Measurements from ENCODE around the gene HTT. TPM values are rescaled to one million over a fixed set of nuclear protein-coding genes. Genes with fewer than 3 reads are reported as not detected.
"Not testable (repeated sequence)": the region's sequence is repeated elsewhere in the genome, so short reads cannot be mapped to it uniquely, and the experiment has no call there.

Gene HTT
- total RNA-seq, 1 experiment from 2014 or later, result 17.2 TPM

DNA sequence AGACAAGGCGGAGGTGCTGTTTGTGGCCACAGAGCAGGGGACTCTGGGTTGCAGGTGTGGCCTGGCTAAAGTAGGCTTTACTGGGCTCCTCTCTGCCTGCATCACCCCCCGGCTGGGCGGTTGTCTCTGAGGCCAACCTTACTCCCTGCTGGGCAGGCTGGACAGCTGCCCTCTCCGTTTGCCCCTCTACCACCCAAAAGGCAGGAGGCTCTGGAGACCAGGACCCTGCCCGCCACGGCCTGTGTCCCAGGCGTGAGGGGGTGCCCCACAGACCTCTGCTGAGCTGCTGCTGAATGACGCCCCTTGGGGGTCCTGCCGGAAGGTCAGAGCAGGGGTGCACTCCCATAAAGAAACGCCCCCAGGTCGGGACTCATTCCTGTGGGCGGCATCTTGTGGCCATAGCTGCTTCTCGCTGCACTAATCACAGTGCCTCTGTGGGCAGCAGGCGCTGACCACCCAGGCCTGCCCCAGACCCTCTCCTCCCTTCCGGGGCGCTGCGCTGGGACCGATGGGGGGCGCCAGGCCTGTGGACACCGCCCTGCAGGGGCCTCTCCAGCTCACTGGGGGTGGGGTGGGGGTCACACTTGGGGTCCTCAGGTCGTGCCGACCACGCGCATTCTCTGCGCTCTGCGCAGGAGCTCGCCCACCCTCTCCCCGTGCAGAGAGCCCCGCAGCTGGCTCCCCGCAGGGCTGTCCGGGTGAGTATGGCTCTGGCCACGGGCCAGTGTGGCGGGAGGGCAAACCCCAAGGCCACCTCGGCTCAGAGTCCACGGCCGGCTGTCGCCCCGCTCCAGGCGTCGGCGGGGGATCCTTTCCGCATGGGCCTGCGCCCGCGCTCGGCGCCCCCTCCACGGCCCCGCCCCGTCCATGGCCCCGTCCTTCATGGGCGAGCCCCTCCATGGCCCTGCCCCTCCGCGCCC, 1.1 kb upstream of the HTT start:
- DNase-seq (ENCODE audit: low read depth, low spot score), result no peak
- in situ Hi-C loops (cut with HindIII; ENCODE audit: low pct_unique_long_range_greater_than_20kb, low sequenced_read_pairs), result no loop called here

DNA sequence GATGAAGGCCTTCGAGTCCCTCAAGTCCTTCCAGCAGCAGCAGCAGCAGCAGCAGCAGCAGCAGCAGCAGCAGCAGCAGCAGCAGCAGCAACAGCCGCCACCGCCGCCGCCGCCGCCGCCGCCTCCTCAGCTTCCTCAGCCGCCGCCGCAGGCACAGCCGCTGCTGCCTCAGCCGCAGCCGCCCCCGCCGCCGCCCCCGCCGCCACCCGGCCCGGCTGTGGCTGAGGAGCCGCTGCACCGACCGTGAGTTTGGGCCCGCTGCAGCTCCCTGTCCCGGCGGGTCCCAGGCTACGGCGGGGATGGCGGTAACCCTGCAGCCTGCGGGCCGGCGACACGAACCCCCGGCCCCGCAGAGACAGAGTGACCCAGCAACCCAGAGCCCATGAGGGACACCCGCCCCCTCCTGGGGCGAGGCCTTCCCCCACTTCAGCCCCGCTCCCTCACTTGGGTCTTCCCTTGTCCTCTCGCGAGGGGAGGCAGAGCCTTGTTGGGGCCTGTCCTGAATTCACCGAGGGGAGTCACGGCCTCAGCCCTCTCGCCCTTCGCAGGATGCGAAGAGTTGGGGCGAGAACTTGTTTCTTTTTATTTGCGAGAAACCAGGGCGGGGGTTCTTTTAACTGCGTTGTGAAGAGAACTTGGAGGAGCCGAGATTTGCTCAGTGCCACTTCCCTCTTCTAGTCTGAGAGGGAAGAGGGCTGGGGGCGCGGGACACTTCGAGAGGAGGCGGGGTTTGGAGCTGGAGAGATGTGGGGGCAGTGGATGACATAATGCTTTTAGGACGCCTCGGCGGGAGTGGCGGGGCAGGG, 568 bp downstream of the HTT start:
- peak; percentile 54 for DNase-seq (ENCODE audit: low read depth, low spot score)
- in situ Hi-C loops (cut with HindIII; ENCODE audit: low pct_unique_long_range_greater_than_20kb, low sequenced_read_pairs), result no loop called here

DNA sequence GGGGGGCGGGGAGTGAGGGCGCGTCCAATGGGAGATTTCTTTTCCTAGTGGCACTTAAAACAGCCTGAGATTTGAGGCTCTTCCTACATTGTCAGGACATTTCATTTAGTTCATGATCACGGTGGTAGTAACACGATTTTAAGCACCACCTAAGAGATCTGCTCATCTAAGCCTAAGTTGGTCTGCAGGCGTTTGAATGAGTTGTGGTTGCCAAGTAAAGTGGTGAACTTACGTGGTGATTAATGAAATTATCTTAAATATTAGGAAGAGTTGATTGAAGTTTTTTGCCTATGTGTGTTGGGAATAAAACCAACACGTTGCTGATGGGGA, 1.1 kb downstream of the HTT start:
- in situ Hi-C loops (cut with HindIII; ENCODE audit: low pct_unique_long_range_greater_than_20kb, low sequenced_read_pairs), result no loop called here
- no peak for DNase-seq (ENCODE audit: low read depth, low spot score)

DNA sequence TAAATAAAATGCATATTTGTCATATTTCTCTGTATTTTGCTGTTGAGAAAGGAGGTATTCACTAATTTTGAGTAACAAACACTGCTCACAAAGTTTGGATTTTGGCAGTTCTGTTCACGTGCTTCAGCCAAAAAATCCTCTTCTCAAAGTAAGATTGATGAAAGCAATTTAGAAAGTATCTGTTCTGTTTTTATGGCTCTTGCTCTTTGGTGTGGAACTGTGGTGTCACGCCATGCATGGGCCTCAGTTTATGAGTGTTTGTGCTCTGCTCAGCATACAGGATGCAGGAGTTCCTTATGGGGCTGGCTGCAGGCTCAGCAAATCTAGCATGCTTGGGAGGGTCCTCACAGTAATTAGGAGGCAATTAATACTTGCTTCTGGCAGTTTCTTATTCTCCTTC, 3.3 kb downstream of the HTT start:
- in situ Hi-C loops (cut with HindIII; ENCODE audit: low pct_unique_long_range_greater_than_20kb, low sequenced_read_pairs), result no loop called here
- DNase-seq (ENCODE audit: low read depth, low spot score), result no peak

DNA sequence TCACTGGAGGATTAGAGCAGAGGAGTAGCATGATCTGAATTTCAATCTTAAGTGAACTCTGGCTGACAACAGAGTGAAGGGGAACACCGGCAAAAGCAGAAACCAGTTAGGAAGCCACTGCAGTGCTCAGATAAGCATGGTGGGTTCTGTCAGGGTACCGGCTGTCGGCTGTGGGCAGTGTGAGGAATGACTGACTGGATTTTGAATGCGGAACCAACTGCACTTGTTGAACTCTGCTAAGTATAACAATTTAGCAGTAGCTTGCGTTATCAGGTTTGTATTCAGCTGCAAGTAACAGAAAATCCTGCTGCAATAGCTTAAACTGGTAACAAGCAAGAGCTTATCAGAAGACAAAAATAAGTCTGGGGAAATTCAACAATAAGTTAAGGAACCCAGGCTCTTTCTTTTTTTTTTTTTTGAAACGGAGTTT, 5.2 kb downstream of the HTT start:
- DNase-seq (ENCODE audit: low read depth, low spot score), result no peak
- in situ Hi-C loops (cut with HindIII; ENCODE audit: low pct_unique_long_range_greater_than_20kb, low sequenced_read_pairs), result no loop called here

DNA sequence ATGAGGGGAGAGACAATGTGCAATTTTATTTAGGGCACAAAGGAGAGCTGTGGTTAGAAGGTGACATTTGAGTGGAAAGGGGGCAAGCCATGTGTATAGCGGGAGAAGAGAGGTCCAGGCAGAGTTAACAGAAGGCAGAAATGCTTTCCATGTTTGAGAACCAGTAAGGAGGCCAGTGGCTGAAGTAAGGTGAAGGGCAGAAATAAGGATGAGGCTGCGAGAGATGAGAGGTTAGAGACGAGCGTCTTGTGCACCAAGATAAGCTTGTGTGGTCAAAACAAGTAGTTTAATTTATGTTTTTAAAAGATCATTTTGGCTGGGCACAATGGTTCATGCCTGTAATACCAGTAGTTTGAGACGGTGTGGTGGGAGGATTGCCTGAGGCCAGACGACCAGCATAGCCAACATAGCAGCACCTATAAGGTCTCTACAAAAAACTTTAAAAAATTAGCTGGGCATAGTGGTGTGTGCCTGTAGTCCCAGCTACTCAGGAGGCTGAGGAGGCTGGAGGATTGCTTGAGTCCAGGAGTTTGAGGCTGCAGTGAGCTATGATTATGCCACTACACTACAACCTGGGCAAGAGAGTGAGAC, 8.5 kb downstream of the HTT start:
- DNase-seq (ENCODE audit: low read depth, low spot score), result no peak
- in situ Hi-C loops (cut with HindIII; ENCODE audit: low pct_unique_long_range_greater_than_20kb, low sequenced_read_pairs), result no loop called here

DNA sequence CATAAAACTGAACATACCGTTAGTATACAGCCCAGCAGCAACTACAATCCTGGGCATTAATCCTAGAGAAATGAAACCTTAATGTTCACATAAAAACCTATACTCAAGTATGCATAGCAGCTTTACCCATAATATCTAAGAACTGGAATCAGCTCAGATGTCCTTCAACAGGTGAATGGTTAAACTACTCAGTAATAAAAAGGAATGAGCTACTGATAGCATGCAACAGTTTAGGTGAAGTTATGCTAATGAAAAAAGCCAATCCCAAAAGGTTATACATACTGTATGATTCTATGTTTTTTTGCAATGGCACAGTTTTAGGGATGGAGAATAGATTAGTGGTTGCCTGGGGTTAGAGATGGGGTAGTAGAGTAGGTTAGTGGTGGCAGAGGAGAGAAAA, 9.3 kb downstream of the HTT start:
- in situ Hi-C loops (cut with HindIII; ENCODE audit: low pct_unique_long_range_greater_than_20kb, low sequenced_read_pairs), result no loop called here
- DNase-seq (ENCODE audit: low read depth, low spot score), result no peak

DNA sequence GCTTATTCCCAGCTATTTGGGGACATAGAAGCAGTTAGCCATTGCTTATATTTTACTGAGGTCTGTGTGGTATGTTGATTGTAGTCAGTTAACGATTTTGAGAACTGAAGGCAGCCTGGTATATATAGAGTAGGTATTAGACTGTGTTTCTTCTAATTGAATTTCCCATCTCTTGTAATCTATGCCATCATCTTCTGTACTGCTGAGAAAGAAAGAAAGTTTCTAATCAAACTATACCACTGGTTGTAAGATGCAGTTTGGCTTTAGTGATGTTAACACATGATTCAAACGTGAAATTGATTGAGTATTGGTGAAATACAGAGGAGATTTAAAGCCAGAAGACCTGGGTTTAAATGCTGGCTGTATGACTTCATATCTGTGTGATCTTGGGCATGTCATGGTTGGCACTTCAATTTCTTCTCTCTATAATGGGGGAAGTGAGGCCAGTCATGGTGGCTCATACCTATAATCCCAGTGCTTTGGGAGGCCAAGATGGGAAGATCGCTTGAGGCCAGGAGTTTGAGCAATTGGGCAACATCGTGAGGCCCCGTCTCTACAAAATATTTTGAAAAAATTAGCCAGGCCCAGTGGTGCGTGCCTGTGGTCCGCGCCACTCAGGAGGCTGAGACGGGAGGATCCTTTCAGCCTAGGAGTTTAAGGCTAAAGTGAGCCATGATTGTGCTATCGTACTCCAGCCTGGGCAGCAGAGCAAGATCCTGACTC, 11.6 kb downstream of the HTT start:
- in situ Hi-C loops (cut with HindIII; ENCODE audit: low pct_unique_long_range_greater_than_20kb, low sequenced_read_pairs), result no loop called here
- DNase-seq (ENCODE audit: low read depth, low spot score), result no peak

DNA sequence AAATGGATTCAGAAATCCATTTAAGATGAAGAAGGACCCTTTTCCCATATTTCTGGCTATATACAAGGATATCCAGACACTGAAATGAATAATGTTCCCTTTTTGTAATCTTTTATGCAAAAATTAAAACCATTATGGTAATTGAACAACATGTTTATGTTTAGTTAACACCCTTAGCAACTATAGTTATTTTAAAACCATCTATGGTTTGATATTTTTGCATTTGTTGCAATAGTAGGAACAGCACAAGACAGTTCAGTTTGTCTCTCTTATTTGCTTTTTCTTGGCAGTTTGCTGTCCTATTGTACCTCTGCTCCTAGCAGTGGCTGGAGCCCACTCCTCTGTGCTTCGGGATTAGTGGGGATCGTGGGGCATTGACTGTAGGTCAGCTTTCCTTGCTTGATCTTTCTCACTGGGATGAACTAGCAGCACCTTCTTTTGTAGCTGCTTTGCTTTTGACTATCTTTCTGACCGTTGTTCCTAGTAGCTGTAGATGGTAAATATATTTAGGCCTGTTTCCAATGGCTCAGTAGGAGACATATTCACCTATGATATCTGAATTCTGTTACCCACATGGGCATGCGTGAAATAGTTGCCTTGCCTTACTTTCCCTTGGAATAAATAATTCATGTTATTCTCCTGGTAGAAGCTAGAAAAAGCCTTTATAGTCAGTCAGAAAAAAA, 12.8 kb downstream of the HTT start:
- in situ Hi-C loops (cut with HindIII; ENCODE audit: low pct_unique_long_range_greater_than_20kb, low sequenced_read_pairs), result no loop called here
- DNase-seq (ENCODE audit: low read depth, low spot score), result no peak

DNA sequence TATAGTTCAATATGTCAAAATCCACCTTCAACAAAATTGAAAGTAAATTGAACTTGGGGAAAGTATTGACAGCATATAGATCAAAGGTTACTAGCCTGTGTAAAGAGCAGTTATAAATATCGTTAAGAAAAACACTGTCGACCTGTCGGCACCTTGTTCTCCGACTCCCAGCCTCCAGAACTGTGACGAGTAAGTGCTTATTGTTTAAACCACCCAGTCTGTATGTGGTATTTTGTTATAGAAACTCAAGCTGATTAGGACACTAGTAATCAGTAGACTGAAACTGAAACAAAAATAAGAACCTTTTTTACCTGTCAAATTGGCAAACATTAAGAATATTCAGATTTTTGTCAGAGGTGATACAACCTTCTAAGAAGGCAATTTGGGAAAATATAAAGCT, 17.0 kb downstream of the HTT start:
- in situ Hi-C loops (cut with HindIII; ENCODE audit: low pct_unique_long_range_greater_than_20kb, low sequenced_read_pairs), result no loop called here
- DNase-seq (ENCODE audit: low read depth, low spot score), result no peak

DNA sequence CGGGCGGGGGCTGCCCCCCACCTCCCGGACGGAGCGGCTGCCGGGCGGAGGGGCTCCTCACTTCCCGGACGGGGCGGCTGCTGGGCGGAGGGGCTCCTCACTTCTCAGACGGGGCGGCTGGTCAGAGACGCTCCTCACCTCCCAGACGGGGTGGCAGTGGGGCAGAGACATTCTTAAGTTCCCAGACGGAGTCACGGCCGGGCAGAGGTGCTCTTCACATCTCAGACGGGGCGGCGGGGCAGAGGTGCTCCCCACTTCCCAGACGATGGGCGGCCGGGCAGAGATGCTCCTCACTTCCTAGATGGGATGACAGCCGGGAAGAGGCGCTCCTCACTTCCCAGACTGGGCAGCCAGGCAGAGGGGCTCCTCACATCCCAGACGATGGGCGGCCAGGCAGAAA, 20.2 kb downstream of the HTT start:
- in situ Hi-C loops (cut with HindIII; ENCODE audit: low pct_unique_long_range_greater_than_20kb, low sequenced_read_pairs); DNase-seq (ENCODE audit: low read depth, low spot score): not testable (repeated sequence)

DNA sequence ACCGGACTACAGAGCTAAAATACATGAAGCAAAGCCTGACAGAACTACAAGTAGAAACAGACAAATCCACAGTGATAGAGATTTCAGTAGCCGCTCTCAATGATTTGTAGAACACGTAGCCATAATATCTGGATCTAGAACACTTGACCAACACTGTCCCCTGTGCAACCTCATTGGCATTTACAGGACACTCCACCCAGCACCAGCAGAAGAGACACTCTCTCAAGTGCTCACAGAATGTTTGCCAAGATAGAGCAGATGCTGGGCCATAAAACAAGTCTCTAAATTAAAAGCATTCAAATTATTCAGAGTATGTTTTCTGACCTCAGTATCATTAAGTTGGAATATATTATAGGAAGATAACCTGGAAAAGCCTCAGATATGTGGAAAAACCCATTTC, 21.7 kb downstream of the HTT start:
- in situ Hi-C loops (cut with HindIII; ENCODE audit: low pct_unique_long_range_greater_than_20kb, low sequenced_read_pairs), result no loop called here
- no peak for DNase-seq (ENCODE audit: low read depth, low spot score)

DNA sequence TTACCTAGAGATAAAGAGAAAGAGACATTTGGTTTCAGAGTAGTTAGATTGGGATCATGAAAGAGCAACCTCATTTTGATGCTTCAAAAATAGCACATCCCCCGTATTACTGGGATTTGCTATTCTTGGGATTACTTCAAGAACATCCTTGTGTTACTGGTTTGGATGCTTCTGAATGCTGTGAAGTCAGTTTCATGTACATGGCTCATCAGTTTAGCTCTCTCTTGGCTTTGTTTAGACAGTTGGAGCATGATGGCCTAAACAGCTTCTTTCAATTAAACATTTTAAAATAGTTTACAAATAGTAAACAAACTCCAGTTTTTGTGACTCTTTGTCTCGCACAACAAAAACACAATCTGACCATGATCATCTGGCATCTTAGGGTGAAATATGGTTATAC, 23.9 kb downstream of the HTT start:
- in situ Hi-C loops (cut with HindIII; ENCODE audit: low pct_unique_long_range_greater_than_20kb, low sequenced_read_pairs), result no loop called here
- DNase-seq (ENCODE audit: low read depth, low spot score), result no peak

DNA sequence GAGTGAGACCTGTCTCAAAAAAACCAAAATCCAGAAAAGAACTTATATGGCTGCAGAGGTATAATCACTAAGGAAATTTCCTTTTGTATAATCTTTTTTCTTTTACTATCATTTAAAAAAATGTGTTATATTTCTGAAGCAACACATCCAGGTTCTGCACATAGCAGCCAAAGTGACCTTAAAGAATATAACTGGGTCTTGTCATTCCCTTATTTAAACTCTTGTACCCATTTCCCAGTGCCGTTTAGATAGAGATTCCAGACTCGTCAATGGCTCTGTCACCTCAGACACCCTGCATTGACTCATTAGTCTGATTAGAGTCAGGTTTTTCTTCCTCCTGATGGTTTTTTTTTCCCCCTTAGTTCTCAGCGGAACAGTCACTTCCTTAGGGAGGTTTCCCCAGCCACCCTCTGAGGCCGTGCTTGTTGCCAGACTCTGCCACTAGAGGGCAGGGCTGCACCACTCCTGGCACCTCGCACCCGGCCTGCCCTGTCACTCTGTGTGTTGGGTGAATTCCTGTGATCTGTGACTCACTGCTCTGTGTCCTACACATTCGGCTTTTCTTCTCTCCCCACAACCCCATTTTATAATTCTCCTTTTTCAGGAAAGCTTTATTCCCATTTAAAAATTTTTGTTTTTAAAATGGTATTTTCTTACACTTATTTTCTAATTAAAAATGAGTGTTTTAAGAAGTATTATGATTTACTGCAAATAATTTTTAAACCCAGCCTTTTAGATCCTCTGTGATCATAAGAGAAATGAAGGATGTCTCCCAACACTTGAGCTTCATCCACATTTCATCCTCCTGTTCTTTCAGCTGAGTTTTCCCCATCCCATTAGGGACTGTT, 32.1 kb downstream of the HTT start:
- in situ Hi-C loops (cut with HindIII; ENCODE audit: low pct_unique_long_range_greater_than_20kb, low sequenced_read_pairs), result no loop called here
- peak; percentile 87 for DNase-seq (ENCODE audit: low read depth, low spot score)

DNA sequence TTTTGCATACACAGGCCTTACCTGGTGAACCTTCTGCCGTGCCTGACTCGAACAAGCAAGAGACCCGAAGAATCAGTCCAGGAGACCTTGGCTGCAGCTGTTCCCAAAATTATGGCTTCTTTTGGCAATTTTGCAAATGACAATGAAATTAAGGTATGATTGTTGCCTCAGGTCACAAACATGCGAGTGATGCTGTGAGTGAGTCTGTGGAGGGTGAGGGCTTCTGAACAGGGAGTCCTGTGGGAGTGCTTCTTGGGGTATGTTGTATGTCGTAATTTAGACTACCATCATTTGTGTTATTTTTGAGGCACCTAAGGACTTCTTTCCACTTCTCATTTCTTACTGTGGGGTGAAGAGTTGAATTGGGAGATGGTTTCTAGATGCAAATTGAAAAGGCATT, 32.8 kb downstream of the HTT start:
- DNase-seq (ENCODE audit: low read depth, low spot score), result no peak
- in situ Hi-C loops (cut with HindIII; ENCODE audit: low pct_unique_long_range_greater_than_20kb, low sequenced_read_pairs), result no loop called here

DNA sequence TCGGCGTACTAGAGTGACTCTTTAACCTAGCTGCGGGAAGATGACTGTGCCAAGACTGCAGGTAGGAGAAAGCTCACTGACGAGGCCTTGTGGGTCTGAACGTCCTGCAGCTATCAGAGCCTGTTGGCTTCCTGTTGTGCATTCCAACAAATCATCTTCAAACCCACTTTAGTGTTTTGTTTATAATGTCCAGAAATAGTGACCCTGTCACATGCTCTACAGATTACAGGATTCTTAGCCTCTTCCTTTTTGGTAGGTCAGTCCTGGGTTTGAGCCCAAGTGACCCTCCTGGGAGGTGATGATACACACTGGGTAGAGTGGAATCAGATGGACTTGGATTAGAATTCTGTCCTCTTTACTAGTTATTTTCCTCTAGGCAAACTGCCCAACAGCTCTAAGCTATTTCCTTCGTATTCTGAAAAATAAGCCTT, 33.2 kb downstream of the HTT start:
- in situ Hi-C loops (cut with HindIII; ENCODE audit: low pct_unique_long_range_greater_than_20kb, low sequenced_read_pairs), result no loop called here
- no peak for DNase-seq (ENCODE audit: low read depth, low spot score)

DNA sequence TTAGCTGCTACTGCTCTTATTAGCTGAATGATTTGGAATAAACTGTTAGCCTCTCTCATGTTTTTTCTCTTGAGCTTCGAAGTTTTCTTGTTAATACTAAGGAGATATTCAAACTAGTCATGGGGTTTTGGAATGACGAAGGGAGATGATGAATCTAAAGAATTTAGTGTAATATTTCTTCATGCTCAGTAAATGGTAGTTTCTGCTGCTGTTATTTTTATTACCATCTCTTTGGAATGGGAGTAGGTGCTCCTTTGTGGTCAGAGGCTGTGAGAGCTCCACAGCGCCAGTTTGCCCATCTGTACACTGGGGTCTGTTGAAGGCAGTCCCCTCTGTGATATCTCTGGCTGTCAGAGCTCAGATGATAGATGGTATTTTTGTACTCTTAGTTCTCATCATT, 33.7 kb downstream of the HTT start:
- in situ Hi-C loops (cut with HindIII; ENCODE audit: low pct_unique_long_range_greater_than_20kb, low sequenced_read_pairs), result no loop called here
- DNase-seq (ENCODE audit: low read depth, low spot score), result no peak
